CD14-positive monocyte (primary cell): Measurements from ENCODE around the gene MAGI3. TPM values are rescaled to one million over a fixed set of nuclear protein-coding genes. Genes with fewer than 3 reads are reported as not detected.

Experiments used
- DNase-seq, 3 donors: peaks; one replicate each; pipeline ENCODE4 v3.0.0-alpha.2; 2011 to 2022
- H2AFZ ChIP-seq: 2 replicates; pipeline ENCODE4 v1.6.0; 2012; ENCODE audit warnings: mild to moderate bottlenecking, low read depth, low read length, inconsistent platforms; ENCODE audit not compliant: insufficient read depth, poor library complexity, severe bottlenecking
- H3K27ac ChIP-seq, 2 donors: 1 replicate in 1 of 2; 2 replicates in 1 of 2; pipeline ENCODE4 v1.5.1; 2012 to 2013; ENCODE audit warnings: low read length in 2 of 2, control low read depth in 1 of 2, inconsistent platforms in 1 of 2, low read depth in 1 of 2, mild to moderate bottlenecking in 1 of 2
- H3K27me3 ChIP-seq, 2 donors: one replicate each; pipeline versions ENCODE4 v1.6.0 to v1.6.1; 2011 to 2013; ENCODE audit warnings: low read length in 2 of 2; ENCODE audit not compliant: control insufficient read depth in 2 of 2, insufficient read depth in 2 of 2
- H3K36me3 ChIP-seq, 2 donors: replicated peaks in 1 of 2; 1 replicate in 1 of 2; 2 replicates in 1 of 2; pipeline versions ENCODE4 v1.5.1 to v1.6.1; 2012 to 2013; ENCODE audit warnings: low read length in 2 of 2, control low read depth in 1 of 2, inconsistent platforms in 1 of 2, mild to moderate bottlenecking in 1 of 2; ENCODE audit not compliant: insufficient read depth in 2 of 2, control insufficient read depth in 1 of 2
- H3K4me1 ChIP-seq, 2 donors: 1 replicate in 1 of 2; 2 replicates in 1 of 2; pipeline versions ENCODE4 v1.5.1 to v1.6.1; 2012 to 2013; ENCODE audit warnings: low read length in 2 of 2, control low read depth in 1 of 2, inconsistent platforms in 1 of 2, mild to moderate bottlenecking in 1 of 2, moderate library complexity in 1 of 2; ENCODE audit not compliant: insufficient read depth in 2 of 2, control insufficient read depth in 1 of 2
- H3K4me2 ChIP-seq: replicated peaks from 2 replicates; pipeline ENCODE3; 2012; ENCODE audit warnings: low read length, moderate library complexity, mild to moderate bottlenecking; ENCODE audit not compliant: poor library complexity, severe bottlenecking; ENCODE audit errors: extremely low read depth
- H3K4me3 ChIP-seq, 3 experiments: fragments of 200-600 bp in 1 of 3; sonication (generic) in 1 of 3; replicated peaks in 1 of 3; 1 replicate in 2 of 3; 2 replicates in 1 of 3; pipeline ENCODE4 v1.5.1; 2011 to 2013; ENCODE audit warnings: low read length in 3 of 3, mild to moderate bottlenecking in 3 of 3, control low read depth in 2 of 3, low read depth in 2 of 3, inconsistent platforms in 1 of 3, moderate library complexity in 1 of 3
- H3K79me2 ChIP-seq: 2 replicates; pipeline ENCODE4 v1.6.0; 2012; ENCODE audit warnings: mild to moderate bottlenecking, control low read depth, inconsistent platforms, low read length, moderate library complexity; ENCODE audit not compliant: insufficient read depth
- H3K9ac ChIP-seq: 2 replicates; pipeline ENCODE4 v1.6.0; 2017; ENCODE audit warnings: low read length, mild to moderate bottlenecking; ENCODE audit not compliant: insufficient read depth, poor library complexity, severe bottlenecking
- H3K9me3 ChIP-seq, 2 donors: replicated peaks in 1 of 2; 1 replicate in 1 of 2; 2 replicates in 1 of 2; pipeline versions ENCODE4 v1.5.1 to v1.6.1; 2012 to 2013; ENCODE audit warnings: low read length in 2 of 2, control low read depth in 1 of 2; ENCODE audit not compliant: control insufficient read depth in 1 of 2, insufficient read depth in 1 of 2
- H4K20me1 ChIP-seq: 2 replicates; pipeline ENCODE4 v1.6.0; 2012; ENCODE audit warnings: mild to moderate bottlenecking, low read length, control low read depth, moderate library complexity; ENCODE audit not compliant: insufficient read depth
- H3K27ac Mint-ChIP-seq, 7 donors: one replicate each; pipeline ENCODE4 v1.8.0; 2020; ENCODE audit warnings: mild to moderate bottlenecking in 7 of 7, mixed read lengths in 7 of 7, moderate library complexity in 6 of 7, inconsistent platforms in 2 of 7
- H3K27me3 Mint-ChIP-seq, 3 donors: one replicate each; pipeline ENCODE4 v1.8.0; 2021 to 2022; ENCODE audit warnings: low read depth in 3 of 3, mild to moderate bottlenecking in 3 of 3, mixed read lengths in 3 of 3, moderate library complexity in 3 of 3, inconsistent platforms in 1 of 3
- H3K36me3 Mint-ChIP-seq, 2 donors: one replicate each; pipeline ENCODE4 v1.8.0; 2020; ENCODE audit warnings: mixed read lengths in 2 of 2, inconsistent platforms in 1 of 2, mild to moderate bottlenecking in 1 of 2
- H3K4me1 Mint-ChIP-seq: one replicate; pipeline ENCODE4 v1.8.0; 2020; ENCODE audit warnings: mild to moderate bottlenecking, mixed read lengths
- H3K4me3 Mint-ChIP-seq, 2 donors: one replicate each; pipeline ENCODE4 v1.8.0; 2020; ENCODE audit warnings: mild to moderate bottlenecking in 2 of 2, mixed read lengths in 2 of 2, moderate library complexity in 1 of 2
- H3K9me3 Mint-ChIP-seq, 7 donors: one replicate each; pipeline ENCODE4 v1.8.0; 2020 to 2022; ENCODE audit warnings: mixed read lengths in 7 of 7, mild to moderate bottlenecking in 6 of 7, moderate library complexity in 6 of 7, inconsistent platforms in 2 of 7
- CTCF ChIP-seq: fragments of 200-600 bp; IDR thresholded peaks from one replicate; pipeline ENCODE4 v1.8.0; 2022; ENCODE audit warnings: antibody characterized with exemption, mild to moderate bottlenecking
- WGBS: methylation state at CpG from one replicate; pipeline ENCODE4 v1.1.5; 2013; ENCODE audit warnings: missing lambda C conversion rate; ENCODE audit not compliant: insufficient coverage; 5-methylcytosine and 5-hydroxymethylcytosine counted together
- intact Hi-C, 2 donors: fragments of 100-400 bp; cut with micrococcal nuclease; formaldehyde crosslinking; loops; one replicate each; pipeline versions ENCODE4 v1.15.0 to v1.15.1; 2023
- polyA plus RNA-seq, 3 donors: library from polyadenylated mRNA; depleted of rRNA in 1 of 3; unstranded in 2 of 3; stranded (reverse) in 1 of 3; fragments of 300-500 nt in 2 of 3; fragments of >200 nt in 1 of 3; fragmentation: Illumina TruSeq in 2 of 3; gene quantifications; 1 replicate in 2 of 3; 2 replicates in 1 of 3; pipeline ENCODE4 v1.2.3, GENCODE V29; 2012 to 2021

Gene MAGI3
- polyA plus RNA-seq, 3 donors: 0.36 to 0.58 (median 0.43) TPM

- H3K4me3 ChIP-seq: no peak overlapping the region
- 94% methylated on average over 2 of the region's 3 CpGs for whole genome bisulfite sequencing
- Mint-ChIP-seq H3K27ac (no peak overlapping the region), H3K27me3 (peaks cover 0 to 2% (median 0%) of the 10 kb centered on the region in 3 donors), H3K9me3 (peaks cover 0 to 6% (median 0%) of the 10 kb centered on the region in 7 donors), H3K36me3 (no peaks in the 10 kb centered on the region), H3K4me1 (no peaks in the 10 kb centered on the region), H3K4me3 (no peak overlapping the region)
- no peaks in the 10 kb centered on the region for H3K4me1 ChIP-seq
- no peak for TF ChIP-seq CTCF
- no peak overlapping the region for H3K27ac ChIP-seq
- no peak overlapping the region for H3K4me2 ChIP-seq
- intact Hi-C loops: no loop called here
- no peaks in the 10 kb centered on the region for H3K9me3 ChIP-seq
- H3K36me3 ChIP-seq: no peaks in the 10 kb centered on the region
- DNase-seq: no peak
- no peaks in the 10 kb centered on the region for H3K27me3 ChIP-seq
- no peak overlapping the region for H3K9ac ChIP-seq
- H2AFZ ChIP-seq: no peak overlapping the region
- no peaks in the 10 kb centered on the region for H3K79me2 ChIP-seq
- no peaks in the 10 kb centered on the region for H4K20me1 ChIP-seq
These were observed 26.4 kb upstream of the MAGI3 start for GRCh38 chr1:113363935-113364334.

GRCh38 chr1:113369040-113369439 is 21.3 kb upstream of the MAGI3 start:
- Histone ChIP-seq H3K9me3 (no peaks in the 10 kb centered on the region), H3K4me1 (no peaks in the 10 kb centered on the region), H3K27me3 (peaks cover 0 to 2% of the 10 kb centered on the region in 2 donors), H3K9ac (no peak overlapping the region), H3K4me3 (no peak overlapping the region), H3K36me3 (no peaks in the 10 kb centered on the region), H3K27ac (no peak overlapping the region), H2AFZ (no peak overlapping the region), H3K79me2 (no peaks in the 10 kb centered on the region), H3K4me2 (no peak overlapping the region), H4K20me1 (no peaks in the 10 kb centered on the region)
- intact Hi-C loops: no loop called here
- DNase-seq: no peak
- H3K4me3 Mint-ChIP-seq: no peak overlapping the region
- peaks cover 0 to 4% (median 2%) of the 10 kb centered on the region in 3 donors for H3K27me3 Mint-ChIP-seq
- H3K4me1 Mint-ChIP-seq: no peaks in the 10 kb centered on the region
- H3K36me3 Mint-ChIP-seq: no peaks in the 10 kb centered on the region
- no peak for TF ChIP-seq CTCF
- peaks cover 0 to 7% (median 0%) of the 10 kb centered on the region in 7 donors for H3K9me3 Mint-ChIP-seq
- H3K27ac Mint-ChIP-seq: no peak overlapping the region
